GM20000 (cell line): ENCODE data around the gene DBI.
"Not testable (repeated sequence)": the region's sequence is repeated elsewhere in the genome, so short reads cannot be mapped to it uniquely, and the experiment has no call there.

Experiments
- DNase-seq: peaks from one replicate; pipeline ENCODE4 v3.0.0; 2012; ENCODE audit warnings: low spot score
- TF ChIP-seq, protein P1 (sequence below): IDR thresholded peaks from 2 replicates; pipeline ENCODE4 v1.5.1; 2012; ENCODE audit warnings: mild to moderate bottlenecking, control low read depth; ENCODE audit errors: extremely low read depth, missing control alignments

Gene DBI

DNA sequence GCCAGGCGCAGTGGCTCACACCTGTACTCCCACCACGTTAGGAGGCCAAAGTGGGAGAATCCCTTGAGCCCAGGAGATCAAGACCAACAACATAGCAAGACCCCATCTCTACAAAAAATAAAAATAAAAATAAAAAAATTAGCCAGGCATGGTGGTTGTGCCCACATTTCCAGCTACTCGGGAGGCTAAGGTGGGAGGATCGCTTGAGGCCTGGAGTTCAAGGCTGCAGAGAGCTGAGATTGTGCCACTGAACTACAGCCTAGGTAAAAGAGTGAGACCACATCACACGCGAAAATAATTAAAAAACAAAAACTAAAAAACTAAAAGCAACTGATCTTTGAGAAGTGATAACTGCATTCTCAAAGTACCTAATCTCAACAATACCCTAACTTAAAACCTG is 2.0 kb upstream of the DBI start:
- no peak for DNase-seq
- TF ChIP-seq, protein P1, sequence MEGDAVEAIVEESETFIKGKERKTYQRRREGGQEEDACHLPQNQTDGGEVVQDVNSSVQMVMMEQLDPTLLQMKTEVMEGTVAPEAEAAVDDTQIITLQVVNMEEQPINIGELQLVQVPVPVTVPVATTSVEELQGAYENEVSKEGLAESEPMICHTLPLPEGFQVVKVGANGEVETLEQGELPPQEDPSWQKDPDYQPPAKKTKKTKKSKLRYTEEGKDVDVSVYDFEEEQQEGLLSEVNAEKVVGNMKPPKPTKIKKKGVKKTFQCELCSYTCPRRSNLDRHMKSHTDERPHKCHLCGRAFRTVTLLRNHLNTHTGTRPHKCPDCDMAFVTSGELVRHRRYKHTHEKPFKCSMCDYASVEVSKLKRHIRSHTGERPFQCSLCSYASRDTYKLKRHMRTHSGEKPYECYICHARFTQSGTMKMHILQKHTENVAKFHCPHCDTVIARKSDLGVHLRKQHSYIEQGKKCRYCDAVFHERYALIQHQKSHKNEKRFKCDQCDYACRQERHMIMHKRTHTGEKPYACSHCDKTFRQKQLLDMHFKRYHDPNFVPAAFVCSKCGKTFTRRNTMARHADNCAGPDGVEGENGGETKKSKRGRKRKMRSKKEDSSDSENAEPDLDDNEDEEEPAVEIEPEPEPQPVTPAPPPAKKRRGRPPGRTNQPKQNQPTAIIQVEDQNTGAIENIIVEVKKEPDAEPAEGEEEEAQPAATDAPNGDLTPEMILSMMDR, result no peak

DNA sequence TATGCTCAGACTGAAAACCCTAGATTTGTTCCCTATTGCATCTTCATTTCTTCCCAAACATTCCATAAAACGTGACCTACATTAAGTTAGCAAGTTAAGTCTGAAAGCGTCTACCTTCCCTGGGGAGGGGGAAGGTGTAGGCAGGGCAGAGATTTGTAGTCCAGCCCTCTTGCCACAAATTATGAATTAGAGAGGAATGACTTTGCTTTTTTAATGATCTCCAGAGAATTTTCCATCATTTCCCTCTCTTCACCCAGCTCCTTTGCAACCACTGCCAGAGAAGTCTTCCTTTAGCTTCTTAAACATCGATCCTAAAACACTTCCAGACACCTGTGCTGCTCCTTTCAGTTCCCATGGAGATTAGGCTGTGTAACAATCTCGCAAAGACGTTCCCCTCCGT is 1.3 kb upstream of the DBI start:
- TF ChIP-seq, protein P1, result no peak
- DNase-seq, result no peak

DNA sequence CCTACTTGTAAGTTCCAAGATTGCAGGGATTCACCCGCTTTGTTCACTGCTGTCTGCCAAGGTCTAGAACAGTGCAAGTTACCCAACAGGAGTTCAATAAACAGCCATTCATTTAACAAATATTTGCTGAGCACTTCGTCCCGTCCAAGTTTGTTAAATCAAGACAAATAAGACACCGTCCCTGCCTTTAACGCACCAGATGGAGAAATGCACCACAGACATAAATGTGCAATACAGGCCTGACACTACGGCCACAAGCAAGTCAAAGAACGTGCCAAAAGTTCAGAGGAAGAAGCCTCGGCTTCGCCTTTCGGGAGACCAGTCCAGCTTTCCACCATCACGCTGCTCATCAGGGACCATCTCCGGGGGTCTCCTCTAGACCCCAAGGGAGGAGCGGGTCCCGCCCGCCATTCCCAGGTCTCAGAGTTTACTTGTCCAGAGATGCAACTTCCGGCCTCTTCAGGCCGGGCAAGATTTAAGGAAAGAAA is 572 bp upstream of the DBI start:
- TF ChIP-seq, protein P1, result no peak
- no peak for DNase-seq

DNA sequence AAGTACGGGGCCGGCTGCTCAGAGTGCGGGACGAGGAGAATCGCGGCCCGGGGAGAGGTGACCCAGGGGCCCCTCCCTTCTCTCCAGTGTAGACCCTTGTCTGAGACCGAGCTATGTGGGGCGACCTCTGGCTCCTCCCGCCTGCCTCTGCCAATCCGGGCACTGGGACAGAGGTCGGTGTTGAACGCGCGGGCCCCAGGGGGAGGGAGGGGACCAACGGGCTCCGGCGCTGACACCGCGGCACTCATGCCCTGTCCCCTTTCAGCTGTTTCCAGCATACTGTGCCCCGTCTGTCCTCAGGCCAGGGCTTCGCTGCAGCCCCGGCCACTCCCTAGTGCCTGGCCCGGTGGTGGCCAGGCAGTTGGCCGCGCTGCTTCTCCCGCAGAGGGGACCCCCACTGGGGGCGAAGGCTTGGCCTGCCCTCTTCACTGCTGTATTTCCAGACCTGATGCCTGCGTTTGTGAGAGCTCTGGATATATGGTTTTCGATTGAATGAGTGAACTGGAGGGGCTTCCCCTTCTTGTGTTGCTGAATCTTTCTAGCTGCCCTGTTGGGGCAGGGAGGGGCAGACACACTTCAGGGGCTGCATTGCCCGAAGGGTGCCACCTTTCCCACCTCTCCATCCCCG is 809 bp downstream of the DBI start:
- DNase-seq, result peak; percentile 71
- TF ChIP-seq, protein P1, result no peak

DNA sequence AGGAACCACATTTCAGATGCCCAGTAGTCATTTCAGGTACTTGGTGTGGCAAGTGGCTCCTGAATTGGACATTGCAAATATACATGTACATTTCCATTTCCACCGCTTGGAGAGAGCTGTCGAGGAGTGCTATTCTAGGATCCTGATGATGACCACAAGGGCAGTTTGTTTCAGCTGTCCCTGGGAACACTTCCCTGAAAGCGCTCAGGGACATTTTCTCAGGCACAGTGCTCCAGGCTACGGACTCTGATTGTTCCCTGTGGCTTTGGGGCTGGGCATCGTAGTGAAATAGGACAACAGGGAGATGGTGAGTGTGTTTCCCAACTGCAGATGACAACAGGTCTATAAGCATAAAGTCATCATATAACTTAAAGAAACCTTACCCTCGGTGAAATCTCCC is 3.1 kb downstream of the DBI start:
- TF ChIP-seq, protein P1, result no peak
- DNase-seq, result no peak

DNA sequence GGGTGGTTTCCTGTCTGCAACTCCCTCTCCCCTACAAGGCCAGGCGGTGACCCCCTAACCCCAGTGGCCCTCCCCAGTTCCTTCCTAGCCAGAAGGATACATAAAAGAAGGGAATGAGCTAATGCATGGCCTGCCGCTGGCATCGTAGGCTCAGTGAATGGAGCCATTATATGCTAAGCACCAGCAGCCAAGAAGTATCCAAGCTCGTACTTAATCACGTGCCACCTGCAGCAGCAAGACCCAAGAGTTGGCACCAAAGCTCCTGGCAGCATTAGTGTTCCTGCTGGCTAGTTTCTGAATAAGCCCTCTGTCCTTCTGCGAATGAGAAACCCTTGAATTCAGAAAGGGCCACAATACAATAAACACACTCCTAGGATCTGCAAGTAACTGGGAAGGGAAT is 4.3 kb downstream of the DBI start:
- no peak for DNase-seq
- TF ChIP-seq, protein P1, result no peak

DNA sequence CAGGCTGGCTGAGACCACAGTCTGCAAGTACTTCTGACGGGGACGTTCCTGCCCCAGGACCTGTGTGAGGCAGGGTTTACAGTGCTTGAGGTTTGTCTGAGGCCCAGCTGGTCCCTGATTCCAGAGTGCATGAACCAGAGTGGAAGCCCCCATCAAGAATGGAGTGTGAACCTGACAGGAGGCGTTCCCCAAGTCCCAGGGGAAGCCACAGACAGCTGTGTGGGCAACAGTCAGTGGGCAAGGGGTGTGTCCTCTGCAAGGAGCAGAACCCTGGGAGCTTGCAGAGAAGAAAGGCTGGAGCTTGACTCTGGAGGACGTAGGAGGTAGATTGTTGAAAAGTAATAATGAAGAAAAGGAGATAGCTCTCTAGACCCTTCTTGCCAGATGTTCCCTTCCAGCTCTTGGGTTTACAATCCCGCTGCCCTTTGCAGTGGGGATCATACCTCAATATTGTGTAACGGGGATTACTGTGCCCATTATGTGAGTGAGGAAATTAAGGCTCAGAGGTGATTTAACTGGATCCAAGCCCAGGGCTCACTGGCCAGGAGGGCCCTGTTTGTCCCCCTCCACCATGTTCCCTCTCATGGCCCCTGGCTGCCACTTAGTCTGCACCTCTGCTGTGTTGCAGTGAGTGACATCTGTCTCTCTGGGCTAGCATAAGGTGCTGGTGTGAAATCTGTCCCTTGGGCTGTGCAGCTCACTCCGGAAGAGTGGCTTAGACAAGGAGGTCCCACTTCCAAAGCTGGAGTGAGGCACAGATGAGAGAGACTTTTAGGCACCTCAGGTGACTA is 6.2 kb downstream of the DBI start:
- DNase-seq, result no peak
- TF ChIP-seq, protein P1, result no peak

DNA sequence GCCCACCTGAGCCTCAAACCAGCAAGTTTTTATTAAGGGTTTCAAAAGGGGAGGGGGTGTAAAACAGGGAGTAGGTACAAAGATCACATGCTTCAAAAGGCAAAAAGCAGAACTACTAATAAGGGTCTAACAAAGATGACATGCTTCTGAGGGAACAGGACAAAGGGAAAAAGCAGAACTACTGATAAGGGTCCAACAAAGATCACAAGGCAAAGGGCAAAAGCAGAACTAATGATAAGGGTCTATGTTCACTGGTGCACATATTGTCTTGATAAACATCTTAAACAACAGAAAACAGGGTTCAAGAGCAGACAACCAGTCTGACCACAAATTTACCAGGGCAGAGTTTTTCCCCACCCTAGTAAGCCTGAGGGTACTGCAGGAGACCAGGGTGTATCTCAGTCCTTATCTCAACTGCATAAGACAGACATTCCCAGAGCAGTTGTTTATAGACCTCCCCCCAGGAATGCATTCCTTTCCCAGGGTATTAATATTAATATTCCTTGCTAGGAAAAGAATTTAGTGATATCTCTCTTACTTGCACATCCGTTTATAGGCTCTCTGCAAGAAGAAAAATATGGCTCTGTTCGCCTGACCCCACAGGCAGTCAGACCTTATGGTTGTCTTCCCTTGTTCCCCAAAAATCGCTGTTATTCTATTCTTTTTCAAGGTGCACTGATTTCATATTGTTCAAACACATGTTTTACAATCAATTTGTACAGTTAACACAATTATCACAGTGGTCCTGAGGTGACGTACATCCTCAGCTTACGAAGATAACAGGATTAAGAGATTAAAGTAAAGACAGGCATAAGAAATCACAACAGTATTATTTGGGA is 7.3 kb downstream of the DBI start:
- DNase-seq, result not testable (repeated sequence)

DNA sequence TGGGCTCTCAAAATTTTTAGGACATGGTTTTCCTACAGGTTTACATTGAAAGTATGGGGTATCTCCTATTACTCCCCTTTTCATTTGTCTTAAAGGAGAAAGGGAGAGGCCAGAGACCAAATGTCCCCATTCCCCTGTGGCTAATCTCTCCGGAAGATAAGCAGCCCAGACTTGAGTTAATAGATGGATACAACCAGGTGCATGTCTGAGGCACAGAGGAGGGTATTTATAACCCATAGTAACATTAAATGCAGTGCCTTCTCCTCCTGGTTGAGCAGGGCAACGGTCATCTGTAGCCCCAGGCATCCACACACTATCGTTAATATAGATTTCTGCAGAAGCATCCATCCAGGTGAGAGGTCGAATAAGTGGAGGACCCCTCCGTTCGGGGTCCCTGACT is 9.6 kb downstream of the DBI start:
- not testable (repeated sequence) for DNase-seq
